ENCODE results near the gene C12orf60. TPM values are rescaled to one million over a fixed set of nuclear protein-coding genes. Genes with fewer than 3 reads are reported as not detected.
"Not testable (repeated sequence)": the region's sequence is repeated elsewhere in the genome, so short reads cannot be mapped to it uniquely, and the experiment has no call there.

Gene C12orf60
- total RNA-seq (1 to 10 TPM in 1 of 2 donors, under 1 TPM in 1; 0.91 to 1.1 TPM), polyA plus RNA-seq (1 to 10 TPM in 1 of 2 donors, under 1 TPM in 1; 0.56 to 1.9 TPM)
- long read RNA-seq, donor 1, result 0 reads
- long read RNA-seq, donor 2, partial matches to known transcripts, result 0 of 2 reads
- long read RNA-seq, donor 2, other reads (novel, unspliced or antisense), result 2 of 2 reads

GRCh38 chr12:14803011-14803829 is at the start of gene C12orf60, which contains the start of gene WBP11:
Gene C12orf60, plus strand, starts transcription at chr12:14803670. Its CDS starts 19,266 bp downstream, at chr12:14822936.
Gene WBP11, minus strand, starts transcription at chr12:14803478. Its CDS starts 2,095 bp downstream, at chr12:14801383.
- 0% methylated on average over 50 of the region's 50 CpGs for WGBS, 2 donors
- Histone ChIP-seq H3K27me3 (ENCODE audit: control insufficient read depth in 1 of 2, insufficient read depth in 2 of 2, low read length in 1 of 2) (no peaks in the 10 kb centered on the region), H3K9me3 (ENCODE audit: control insufficient read depth, low read length) (no peaks in the 10 kb centered on the region), H3K4me1 (ENCODE audit: control insufficient read depth in 1 of 2, insufficient read depth in 2 of 2, low read length in 2 of 2) (no peaks in the 10 kb centered on the region), H3K27ac (ENCODE audit: low read depth in 1 of 2, low read length in 2 of 2) (peak within 1 kb of the TSS in 1 of 2 donors; percentile 76), H3K36me3 (ENCODE audit: control insufficient read depth in 1 of 2, insufficient read depth in 2 of 2, low read length in 1 of 2) (peaks cover 2 to 3% of the 10 kb centered on the region in 2 donors), H3K4me3 (ENCODE audit: low read length in 2 of 2) (peak within 1 kb of the TSS; percentile 90 to 96)
- peak; percentile 99 for ATAC-seq (ENCODE audit: low FRiP score)
- peak; percentile 94 to 96 for DNase-seq
- intact Hi-C loops (cut with DNase I), result loop anchor here in 1 of 2 donors (2.0 kb wide), 1 partner anchor 28 kb away; a partner anchor contains a TSS

- Histone ChIP-seq H3K27me3 (ENCODE audit: control insufficient read depth in 1 of 2, insufficient read depth in 2 of 2, low read length in 1 of 2) (no peaks in the 10 kb centered on the region), H3K4me3 (ENCODE audit: low read length in 2 of 2) (no peak overlapping the region), H3K27ac (ENCODE audit: low read depth in 1 of 2, low read length in 2 of 2) (no peak overlapping the region), H3K36me3 (ENCODE audit: control insufficient read depth in 1 of 2, insufficient read depth in 2 of 2, low read length in 1 of 2) (no peaks in the 10 kb centered on the region), H3K4me1 (ENCODE audit: control insufficient read depth in 1 of 2, insufficient read depth in 2 of 2, low read length in 2 of 2) (no peaks in the 10 kb centered on the region), H3K9me3 (ENCODE audit: control insufficient read depth, low read length) (no peaks in the 10 kb centered on the region)
- 47% methylated on average over 17 of the region's 17 CpGs for WGBS, 2 donors
- DNase-seq (no peak), ATAC-seq (ENCODE audit: low FRiP score) (no peak)
- intact Hi-C loops (cut with DNase I), result no loop called here
Observed at GRCh38 chr12:14756334-14757143, 46.9 kb upstream of the C12orf60 start.

- intact Hi-C loops (cut with DNase I), result loop anchor here in 1 of 2 donors (10.0 kb wide), 1 partner anchor 105 kb away; no protein-coding TSS in a partner anchor
Observed at GRCh38 chr12:14759711-14760280, 43.7 kb upstream of the C12orf60 start.

GRCh38 chr12:14765398-14765797 is 38.1 kb upstream of the C12orf60 start:
- no peak overlapping the region for H3K4me3 ChIP-seq (ENCODE audit: low read length in 2 of 2)
- DNase-seq (no peak), ATAC-seq (ENCODE audit: low FRiP score) (no peak)
- no peaks in the 10 kb centered on the region for H3K4me1 ChIP-seq (ENCODE audit: control insufficient read depth in 1 of 2, insufficient read depth in 2 of 2, low read length in 2 of 2)
- intact Hi-C loops (cut with DNase I), result loop anchor here in 1 of 2 donors (10.0 kb wide), 1 partner anchor 111 kb away; no protein-coding TSS in a partner anchor
- no peaks in the 10 kb centered on the region for H3K9me3 ChIP-seq (ENCODE audit: control insufficient read depth, low read length)
- WGBS, 2 donors, result 94 to 97% methylated on average over 2 of the region's 2 CpGs
- H3K27ac ChIP-seq (ENCODE audit: low read depth in 1 of 2, low read length in 2 of 2), result no peak overlapping the region
- H3K27me3 ChIP-seq (ENCODE audit: control insufficient read depth in 1 of 2, insufficient read depth in 2 of 2, low read length in 1 of 2), result no peaks in the 10 kb centered on the region
- H3K36me3 ChIP-seq (ENCODE audit: control insufficient read depth in 1 of 2, insufficient read depth in 2 of 2, low read length in 1 of 2), result no peaks in the 10 kb centered on the region

More at GRCh38 chr12:14759711-14760280, 43.7 kb upstream of the C12orf60 start:
- ATAC-seq (ENCODE audit: low FRiP score); H3K4me3 ChIP-seq (ENCODE audit: low read length in 2 of 2); H3K9me3 ChIP-seq (ENCODE audit: control insufficient read depth, low read length); H3K4me1 ChIP-seq (ENCODE audit: control insufficient read depth in 1 of 2, insufficient read depth in 2 of 2, low read length in 2 of 2); H3K36me3 ChIP-seq (ENCODE audit: control insufficient read depth in 1 of 2, insufficient read depth in 2 of 2, low read length in 1 of 2); H3K27me3 ChIP-seq (ENCODE audit: control insufficient read depth in 1 of 2, insufficient read depth in 2 of 2, low read length in 1 of 2); H3K27ac ChIP-seq (ENCODE audit: low read depth in 1 of 2, low read length in 2 of 2); DNase-seq: not testable (repeated sequence)
- WGBS, 2 donors, result 79 to 95% methylated on average over 6 of the region's 6 CpGs

GRCh38 chr12:14766020-14766419 is 37.5 kb upstream of the C12orf60 start:
- H3K36me3 ChIP-seq (ENCODE audit: control insufficient read depth in 1 of 2, insufficient read depth in 2 of 2, low read length in 1 of 2); ATAC-seq (ENCODE audit: low FRiP score); H3K4me1 ChIP-seq (ENCODE audit: control insufficient read depth in 1 of 2, insufficient read depth in 2 of 2, low read length in 2 of 2); H3K27ac ChIP-seq (ENCODE audit: low read depth in 1 of 2, low read length in 2 of 2); H3K27me3 ChIP-seq (ENCODE audit: control insufficient read depth in 1 of 2, insufficient read depth in 2 of 2, low read length in 1 of 2); DNase-seq; H3K9me3 ChIP-seq (ENCODE audit: control insufficient read depth, low read length); H3K4me3 ChIP-seq (ENCODE audit: low read length in 2 of 2): not testable (repeated sequence)
- intact Hi-C loops (cut with DNase I), result loop anchor here in 1 of 2 donors (10.0 kb wide), 1 partner anchor 111 kb away; no protein-coding TSS in a partner anchor
- 97% methylated on average over 3 of the region's 3 CpGs for WGBS, 2 donors

GRCh38 chr12:14766649-14767215 is 36.7 kb upstream of the C12orf60 start:
- 94 to 98% methylated on average over 3 of the region's 3 CpGs for WGBS, 2 donors
- H3K27me3 ChIP-seq (ENCODE audit: control insufficient read depth in 1 of 2, insufficient read depth in 2 of 2, low read length in 1 of 2), result no peaks in the 10 kb centered on the region
- DNase-seq (no peak), ATAC-seq (ENCODE audit: low FRiP score) (no peak)
- intact Hi-C loops (cut with DNase I), result loop anchor here in 1 of 2 donors (10.0 kb wide), 1 partner anchor 112 kb away; no protein-coding TSS in a partner anchor
- H3K4me1 ChIP-seq (ENCODE audit: control insufficient read depth in 1 of 2, insufficient read depth in 2 of 2, low read length in 2 of 2), result no peaks in the 10 kb centered on the region
- no peak overlapping the region for H3K27ac ChIP-seq (ENCODE audit: low read depth in 1 of 2, low read length in 2 of 2)
- H3K36me3 ChIP-seq (ENCODE audit: control insufficient read depth in 1 of 2, insufficient read depth in 2 of 2, low read length in 1 of 2), result no peaks in the 10 kb centered on the region
- no peak overlapping the region for H3K4me3 ChIP-seq (ENCODE audit: low read length in 2 of 2)
- H3K9me3 ChIP-seq (ENCODE audit: control insufficient read depth, low read length), result no peaks in the 10 kb centered on the region

GRCh38 chr12:14767617-14768016 is 35.9 kb upstream of the C12orf60 start:
- Histone ChIP-seq H3K4me3 (ENCODE audit: low read length in 2 of 2) (peak overlapping the region in 1 of 2 donors; percentile 38), H3K4me1 (ENCODE audit: control insufficient read depth in 1 of 2, insufficient read depth in 2 of 2, low read length in 2 of 2) (no peaks in the 10 kb centered on the region), H3K36me3 (ENCODE audit: control insufficient read depth in 1 of 2, insufficient read depth in 2 of 2, low read length in 1 of 2) (no peaks in the 10 kb centered on the region), H3K27ac (ENCODE audit: low read depth in 1 of 2, low read length in 2 of 2) (no peak overlapping the region), H3K27me3 (ENCODE audit: control insufficient read depth in 1 of 2, insufficient read depth in 2 of 2, low read length in 1 of 2) (no peaks in the 10 kb centered on the region), H3K9me3 (ENCODE audit: control insufficient read depth, low read length) (no peaks in the 10 kb centered on the region)
- intact Hi-C loops (cut with DNase I), result loop anchor here in 1 of 2 donors (10.0 kb wide), 1 partner anchor 113 kb away; no protein-coding TSS in a partner anchor
- ATAC-seq (ENCODE audit: low FRiP score), result no peak
- 19 to 36% methylated on average over 1 of the region's 1 CpG for WGBS, 2 donors
- no peak for DNase-seq
